Hematopoietic multipotent progenitor cell treated with erythropoietin and hydrocortisone succinate and interleukin-3 and kit ligand, for 15 days (in vitro differentiated cells): Measurements from ENCODE around the gene IL17D.
"Not testable (repeated sequence)": the region's sequence is repeated elsewhere in the genome, so short reads cannot be mapped to it uniquely, and the experiment has no call there.

Experiments
- DNase-seq: peaks from one replicate; pipeline ENCODE4 v3.0.0-alpha.2; 2015; ENCODE audit warnings: low spot score

The IL17D gene

GRCh38 chr13:20702915-20703779 lies at the start of gene IL17D:
Gene IL17D (plus strand): TSS chr13:20703699. CDS start chr13:20704002, 303 bp downstream.
- DNase-seq = no peak

GRCh38 chr13:20654156-20654555 lies 49.3 kb upstream of the IL17D start:
- DNase-seq = no peak

GRCh38 chr13:20658451-20659040 lies 45.0 kb upstream of the IL17D start:
- DNase-seq = no peak

GRCh38 chr13:20664351-20664750 lies 39.1 kb upstream of the IL17D start:
- no peak for DNase-seq

GRCh38 chr13:20666948-20667347 lies 36.6 kb upstream of the IL17D start:
- DNase-seq = no peak

GRCh38 chr13:20667857-20668437 lies 35.6 kb upstream of the IL17D start:
- DNase-seq = no peak

GRCh38 chr13:20669162-20669561 lies 34.3 kb upstream of the IL17D start:
- no peak for DNase-seq

GRCh38 chr13:20671789-20672188 lies 31.7 kb upstream of the IL17D start:
- DNase-seq = no peak

- DNase-seq = no peak
Observed at GRCh38 chr13:20672772-20673171, 30.7 kb upstream of the IL17D start.

GRCh38 chr13:20673715-20674114 lies 29.8 kb upstream of the IL17D start:
- DNase-seq = no peak

- DNase-seq = no peak
Observed at GRCh38 chr13:20676213-20676612, 27.3 kb upstream of the IL17D start.

- DNase-seq = not testable (repeated sequence)
Observed at GRCh38 chr13:20678606-20679005, 24.9 kb upstream of the IL17D start.

GRCh38 chr13:20679879-20680278 lies 23.6 kb upstream of the IL17D start:
- DNase-seq = no peak

- DNase-seq = no peak
Observed at GRCh38 chr13:20680416-20681080, 23.0 kb upstream of the IL17D start.

- DNase-seq = not testable (repeated sequence)
Observed at GRCh38 chr13:20681481-20681880, 22.0 kb upstream of the IL17D start.

GRCh38 chr13:20682061-20682460 lies 21.4 kb upstream of the IL17D start:
- DNase-seq = no peak

GRCh38 chr13:20684041-20684440 lies 19.5 kb upstream of the IL17D start:
- no peak for DNase-seq

GRCh38 chr13:20684546-20684945 lies 19.0 kb upstream of the IL17D start:
- DNase-seq = no peak

- DNase-seq = no peak
Observed at GRCh38 chr13:20685092-20685491, 18.4 kb upstream of the IL17D start.

GRCh38 chr13:20686167-20686566 lies 17.3 kb upstream of the IL17D start:
- DNase-seq = no peak

- no peak for DNase-seq
Observed at GRCh38 chr13:20686863-20687579, 16.5 kb upstream of the IL17D start.

GRCh38 chr13:20689291-20689690 lies 14.2 kb upstream of the IL17D start:
- no peak for DNase-seq
